Skeletal muscle tissue (tissue), 4 donors: ENCODE results near the gene GJC1. TPM values are rescaled to one million over a fixed set of nuclear protein-coding genes. Genes with fewer than 3 reads are reported as not detected.

Experiments
- H3K27ac ChIP-seq: one replicate; pipeline ENCODE4 v1.7.0; 2013; ENCODE audit warnings: mild to moderate bottlenecking, low read depth, low read length, inconsistent platforms
- H3K27me3 ChIP-seq, 3 donors: one replicate each; pipeline ENCODE4 v1.7.0; 2013; ENCODE audit warnings: low read length in 3 of 3; ENCODE audit not compliant: control insufficient read depth in 3 of 3, insufficient read depth in 3 of 3
- H3K36me3 ChIP-seq, 3 donors: one replicate each; pipeline ENCODE4 v1.7.0; 2013; ENCODE audit warnings: low read length in 3 of 3; ENCODE audit not compliant: control insufficient read depth in 3 of 3, insufficient read depth in 3 of 3
- H3K4me1 ChIP-seq, 3 donors: one replicate each; pipeline ENCODE4 v1.7.0; 2013; ENCODE audit warnings: low read length in 3 of 3, mild to moderate bottlenecking in 3 of 3; ENCODE audit not compliant: control insufficient read depth in 3 of 3, insufficient read depth in 3 of 3
- H3K4me3 ChIP-seq, 3 donors: one replicate each; pipeline ENCODE4 v1.7.0; 2013; ENCODE audit warnings: low read length in 3 of 3
- H3K9ac ChIP-seq, 3 donors: one replicate each; pipeline ENCODE4 v1.7.0; 2013; ENCODE audit warnings: low read length in 3 of 3, mild to moderate bottlenecking in 3 of 3, moderate library complexity in 2 of 3, low read depth in 1 of 3
- H3K9me3 ChIP-seq, 3 donors: one replicate each; pipeline ENCODE4 v1.7.0; 2013; ENCODE audit warnings: low read length in 3 of 3; ENCODE audit not compliant: control insufficient read depth in 3 of 3
- total RNA-seq: library from RNA; depleted of rRNA; stranded (reverse); fragments of >200 nt; gene quantifications from one replicate; pipeline ENCODE4 v1.2.3, GENCODE V29; 2014
- donor health status: Osteomylitis.

Gene GJC1
- total RNA-seq, 1 donor from 2014 or later: 24.5 TPM

GRCh38 chr17:44865231-44865660, 35.2 kb upstream of the GJC1 start:
- no peak overlapping the region for H3K27ac ChIP-seq
- H3K4me3 ChIP-seq: no peak overlapping the region
- H3K9me3 ChIP-seq: no peaks in the 10 kb centered on the region
- H3K9ac ChIP-seq: no peak overlapping the region
- no peaks in the 10 kb centered on the region for H3K27me3 ChIP-seq
- no peaks in the 10 kb centered on the region for H3K4me1 ChIP-seq
- H3K36me3 ChIP-seq: peaks cover 35 to 76% (median 62%) of the 10 kb centered on the region in 3 donors

- no peaks in the 10 kb centered on the region for H3K4me1 ChIP-seq
- H3K27me3 ChIP-seq: no peaks in the 10 kb centered on the region
- peaks cover 38 to 76% (median 66%) of the 10 kb centered on the region in 3 donors for H3K36me3 ChIP-seq
- H3K9me3 ChIP-seq: no peaks in the 10 kb centered on the region
- H3K27ac ChIP-seq: no peak overlapping the region
- no peak overlapping the region for H3K4me3 ChIP-seq
- H3K9ac ChIP-seq: peak overlapping the region in 1 of 3 donors; percentile 16
Measured at GRCh38 chr17:44864831-44865230, 34.7 kb upstream of the GJC1 start.

DNA sequence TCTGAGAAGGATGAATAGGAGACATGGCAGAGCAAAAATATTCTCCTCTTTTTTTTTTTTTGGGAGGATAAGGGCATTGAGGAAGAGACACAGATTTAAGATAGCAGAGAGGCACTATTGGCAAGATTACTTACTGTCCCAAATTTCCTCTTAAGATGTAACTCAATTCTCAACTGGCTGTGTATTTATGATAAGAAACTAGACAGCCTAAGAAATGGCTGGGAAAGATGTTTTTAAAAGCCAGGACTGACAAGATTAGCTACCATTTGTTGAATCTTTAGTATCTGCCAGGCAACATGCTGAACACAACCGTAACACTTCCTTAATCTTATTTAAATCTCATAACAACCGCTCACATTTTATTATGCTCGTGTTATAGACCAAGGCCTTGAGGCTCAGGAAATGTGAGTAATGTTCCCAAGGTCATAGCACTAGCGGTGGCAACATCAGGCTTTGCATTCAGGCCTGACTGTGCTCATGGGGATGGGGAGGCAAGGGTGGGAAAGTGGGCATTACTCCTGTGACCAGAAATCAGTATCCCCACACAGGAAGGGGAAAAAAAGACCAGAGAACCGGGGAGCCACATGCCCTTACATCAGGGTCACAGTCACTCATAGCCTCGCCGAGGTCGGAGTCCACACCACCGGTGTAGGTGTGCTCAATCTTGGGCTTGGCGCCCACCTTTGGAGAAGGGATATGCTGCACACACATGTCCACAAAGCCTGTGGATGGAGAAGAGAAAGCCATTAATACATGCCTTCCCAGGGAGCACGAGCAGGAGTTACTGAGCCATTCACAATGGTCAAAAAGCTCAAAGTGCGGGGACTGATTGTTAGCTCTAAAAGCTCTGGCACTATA, 33.2 kb upstream of the GJC1 start:
- Histone ChIP-seq H3K27ac (no peak overlapping the region), H3K27me3 (no peaks in the 10 kb centered on the region), H3K4me3 (no peak overlapping the region), H3K9ac (no peak overlapping the region), H3K9me3 (no peaks in the 10 kb centered on the region), H3K36me3 (peaks cover 51 to 78% (median 73%) of the 10 kb centered on the region in 3 donors), H3K4me1 (no peaks in the 10 kb centered on the region)

- Histone ChIP-seq H3K36me3 (peaks cover 56 to 75% (median 72%) of the 10 kb centered on the region in 3 donors), H3K4me1 (no peaks in the 10 kb centered on the region), H3K9ac (no peak overlapping the region), H3K4me3 (no peak overlapping the region), H3K27ac (no peak overlapping the region), H3K27me3 (no peaks in the 10 kb centered on the region), H3K9me3 (no peaks in the 10 kb centered on the region)
Measured at GRCh38 chr17:44862278-44862914, 32.3 kb upstream of the GJC1 start.

- no peaks in the 10 kb centered on the region for H3K27me3 ChIP-seq
- no peak overlapping the region for H3K27ac ChIP-seq
- no peaks in the 10 kb centered on the region for H3K9me3 ChIP-seq
- H3K36me3 ChIP-seq: peaks cover 72 to 90% (median 77%) of the 10 kb centered on the region in 3 donors
- H3K4me1 ChIP-seq: no peaks in the 10 kb centered on the region
- no peak overlapping the region for H3K4me3 ChIP-seq
- H3K9ac ChIP-seq: no peak overlapping the region
Measured at GRCh38 chr17:44859701-44860100, 29.6 kb upstream of the GJC1 start.

DNA sequence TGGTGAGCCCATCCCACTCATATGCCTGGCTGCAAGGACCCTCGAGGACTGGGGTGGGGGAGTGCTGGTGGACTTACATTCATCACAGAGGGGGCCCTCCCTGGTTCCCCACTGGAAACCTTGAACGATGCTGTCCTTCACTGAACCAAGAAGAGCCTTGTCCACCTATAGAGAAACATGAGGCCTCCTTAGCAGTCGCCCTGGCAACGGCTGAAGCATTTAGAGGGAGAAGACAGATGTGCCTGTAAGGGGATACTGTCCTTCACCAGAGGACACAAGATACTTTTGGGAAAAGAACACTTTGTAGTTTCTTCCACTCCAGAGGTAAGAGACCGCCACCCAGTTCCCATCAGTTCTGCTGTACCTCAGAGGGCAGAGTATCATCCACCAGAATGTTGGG, 24.1 kb upstream of the GJC1 start:
- Histone ChIP-seq H3K36me3 (peaks cover 67 to 79% (median 74%) of the 10 kb centered on the region in 3 donors), H3K27ac (no peak overlapping the region), H3K4me1 (peaks cover 0 to 4% (median 4%) of the 10 kb centered on the region in 3 donors), H3K4me3 (no peak overlapping the region), H3K9ac (no peak overlapping the region), H3K9me3 (no peaks in the 10 kb centered on the region), H3K27me3 (no peaks in the 10 kb centered on the region)

GRCh38 chr17:44850612-44851011, 20.5 kb upstream of the GJC1 start:
- peaks cover 38 to 48% (median 45%) of the 10 kb centered on the region in 3 donors for H3K36me3 ChIP-seq
- peaks cover 0 to 3% (median 0%) of the 10 kb centered on the region in 3 donors for H3K27me3 ChIP-seq
- no peak overlapping the region for H3K9ac ChIP-seq
- peaks cover 0 to 4% (median 4%) of the 10 kb centered on the region in 3 donors for H3K4me1 ChIP-seq
- H3K4me3 ChIP-seq: no peak overlapping the region
- no peaks in the 10 kb centered on the region for H3K9me3 ChIP-seq
- peak overlapping the region; percentile 54 for H3K27ac ChIP-seq

DNA sequence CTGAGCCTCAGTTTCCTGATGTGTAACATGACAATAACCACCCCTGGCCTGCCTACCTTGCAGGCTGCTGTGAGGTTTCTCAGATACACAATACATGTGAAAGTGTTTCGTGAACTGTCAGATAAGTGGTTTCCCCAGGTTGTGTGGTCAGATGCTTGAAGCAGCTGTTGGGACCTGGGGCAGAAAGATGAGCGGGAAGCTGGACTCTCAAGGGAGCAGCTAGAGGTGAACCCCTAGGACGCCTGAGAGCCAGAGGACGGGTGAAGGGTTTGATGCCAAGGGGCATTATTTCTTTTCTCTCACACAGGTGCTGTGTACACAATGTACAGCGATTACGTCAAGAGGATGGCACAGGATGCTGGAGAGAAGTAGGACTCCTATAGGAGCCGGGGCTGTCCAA, 19.9 kb upstream of the GJC1 start:
- H3K9me3 ChIP-seq: no peaks in the 10 kb centered on the region
- H3K9ac ChIP-seq: no peak overlapping the region
- H3K27me3 ChIP-seq: peaks cover 0 to 3% (median 0%) of the 10 kb centered on the region in 3 donors
- H3K4me3 ChIP-seq: no peak overlapping the region
- H3K27ac ChIP-seq: peak overlapping the region; percentile 54
- H3K4me1 ChIP-seq: peaks cover 0 to 4% (median 4%) of the 10 kb centered on the region in 3 donors
- peaks cover 37 to 45% (median 42%) of the 10 kb centered on the region in 3 donors for H3K36me3 ChIP-seq

DNA sequence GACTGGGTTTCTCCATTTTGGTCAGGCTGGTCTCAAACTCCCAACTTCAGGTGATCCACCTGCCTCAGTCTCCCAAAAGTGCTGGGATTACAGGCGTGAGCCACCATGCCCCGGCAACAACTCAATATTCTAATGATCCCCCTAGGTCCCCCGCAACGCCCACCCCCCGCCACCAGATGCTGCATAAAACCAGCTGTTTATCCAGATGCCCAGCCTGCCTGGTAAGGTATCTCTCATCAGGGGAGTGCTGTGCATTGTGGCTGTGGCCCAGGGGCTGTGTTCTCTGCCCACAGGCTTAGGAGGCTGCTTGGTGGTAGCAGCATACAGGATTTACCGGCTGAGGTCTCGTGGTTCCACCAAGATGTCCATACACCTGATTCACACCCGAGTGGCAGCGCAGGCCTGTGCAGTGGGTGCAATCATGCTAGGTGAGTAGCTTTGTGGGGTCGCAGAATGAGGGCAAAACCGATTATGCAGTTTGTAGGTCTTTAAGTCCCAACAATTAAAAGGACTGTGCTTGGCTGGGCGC, 18.9 kb upstream of the GJC1 start:
- H3K27ac ChIP-seq: peak overlapping the region; percentile 44
- H3K36me3 ChIP-seq: peaks cover 27 to 35% (median 32%) of the 10 kb centered on the region in 3 donors
- H3K9me3 ChIP-seq: no peaks in the 10 kb centered on the region
- H3K9ac ChIP-seq: no peak overlapping the region
- H3K4me3 ChIP-seq: peak overlapping the region in 1 of 3 donors; percentile 6
- peaks cover 0 to 4% (median 4%) of the 10 kb centered on the region in 3 donors for H3K4me1 ChIP-seq
- H3K27me3 ChIP-seq: peaks cover 0 to 3% (median 0%) of the 10 kb centered on the region in 3 donors
